Measurements from ENCODE around the gene MRGPRF.

MRGPRF gene

DNA sequence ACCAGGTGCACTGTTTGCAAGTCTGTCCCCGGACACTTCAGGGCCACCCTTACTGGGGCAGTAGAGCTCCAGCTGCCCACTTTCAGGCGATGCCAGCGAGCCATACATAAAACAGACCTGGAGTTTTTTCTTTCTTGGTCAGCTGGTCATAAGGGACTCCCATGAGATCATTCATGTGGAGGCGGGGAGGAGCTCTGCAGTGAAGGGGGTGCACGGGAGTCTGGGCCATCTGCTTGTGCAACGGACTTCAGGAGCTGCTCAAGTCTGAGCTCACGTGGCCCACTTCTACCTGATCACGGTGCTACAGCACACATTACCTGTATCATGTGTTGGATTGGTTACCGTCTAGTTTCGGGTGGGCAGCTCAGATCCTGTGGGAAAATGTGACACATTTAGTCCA, 9.2 kb upstream of the MRGPRF start:
- no peak for DNase-seq (ENCODE audit: low read depth, low spot score)

- DNase-seq (ENCODE audit: low read depth, low spot score), result no peak
These were observed 5.9 kb upstream of the MRGPRF start for GRCh38 chr11:69018924-69019323.

DNA sequence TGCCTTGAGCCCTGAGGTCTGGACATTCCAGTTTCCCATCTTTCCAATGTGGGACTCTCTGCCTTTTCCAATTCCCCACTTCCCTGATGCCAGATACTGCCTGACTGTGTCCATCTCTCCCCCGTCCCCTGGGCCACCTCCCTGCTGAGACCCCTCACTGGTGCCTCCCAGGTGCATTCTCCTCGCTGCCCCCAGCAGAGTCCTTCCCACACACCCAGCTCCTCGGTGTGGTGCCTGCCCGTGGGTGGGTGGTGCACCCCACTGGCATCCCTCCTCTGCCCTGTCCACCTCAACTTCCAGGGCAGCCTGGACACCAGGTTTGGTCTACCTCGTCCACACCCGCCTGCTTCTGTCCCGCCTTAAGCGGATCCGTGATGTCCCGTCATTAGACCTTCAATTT, 4.9 kb upstream of the MRGPRF start:
- no peak for DNase-seq (ENCODE audit: low read depth, low spot score)

- DNase-seq (ENCODE audit: low read depth, low spot score), result no peak
These were observed 2.0 kb upstream of the MRGPRF start for GRCh38 chr11:69014898-69015549.

- no peak for DNase-seq (ENCODE audit: low read depth, low spot score)
These were observed 1.2 kb upstream of the MRGPRF start for GRCh38 chr11:69014084-69014851.

GRCh38 chr11:69012092-69013008, 696 bp downstream of the MRGPRF start:
- DNase-seq (ENCODE audit: low read depth, low spot score), result no peak

DNA sequence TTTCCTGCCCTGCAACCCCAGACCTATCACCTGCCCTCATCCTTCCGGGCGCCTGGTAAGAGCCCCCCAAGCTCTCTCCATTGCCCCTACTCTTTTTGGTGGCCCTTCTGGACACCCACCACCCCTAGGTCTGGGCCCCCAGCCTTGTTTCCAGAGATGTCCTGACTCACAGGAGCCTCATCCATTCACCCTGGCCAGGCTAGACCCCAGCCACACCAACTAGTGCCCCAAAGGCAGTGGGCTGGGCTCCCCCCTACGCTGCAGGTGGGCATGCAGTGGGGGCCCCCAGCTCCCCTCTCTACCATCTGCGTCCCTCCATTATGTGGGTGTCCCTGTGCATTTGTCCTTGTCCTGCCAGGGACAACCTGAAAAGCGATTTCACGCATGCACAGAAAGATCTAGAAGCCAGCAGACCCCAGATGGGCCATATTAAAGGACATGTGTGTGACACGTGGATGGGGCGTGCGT, 1.4 kb downstream of the MRGPRF start:
- no peak for DNase-seq (ENCODE audit: low read depth, low spot score)

- no peak for DNase-seq (ENCODE audit: low read depth, low spot score)
These were observed 2.0 kb downstream of the MRGPRF start for GRCh38 chr11:69010964-69011623.

DNA sequence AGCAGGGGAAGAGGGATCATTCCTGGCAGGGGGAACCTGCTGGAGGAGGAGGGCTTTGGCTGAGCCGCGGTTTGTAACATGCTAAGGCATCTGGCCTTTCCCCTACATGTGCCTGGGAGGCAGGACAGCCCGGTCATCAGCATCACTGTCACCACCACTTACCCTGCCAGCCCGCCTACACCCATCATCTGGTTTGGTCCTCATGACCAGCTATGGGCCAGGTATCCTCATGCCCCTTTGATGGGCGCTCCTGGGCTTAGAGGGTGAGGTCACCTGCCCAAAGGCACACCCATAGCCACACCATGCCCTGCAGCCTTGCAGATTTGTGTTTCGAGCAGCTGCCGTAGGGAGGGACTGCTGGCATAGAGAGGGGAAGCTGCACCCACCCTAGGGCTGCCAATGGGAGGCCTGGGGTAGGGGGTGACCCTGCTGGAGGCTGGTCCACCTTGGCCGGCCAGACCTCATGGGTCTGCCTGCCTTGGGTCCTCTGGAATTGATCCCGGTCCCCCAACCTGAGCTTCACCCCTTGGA, 2.6 kb downstream of the MRGPRF start:
- DNase-seq (ENCODE audit: low read depth, low spot score), result no peak

DNA sequence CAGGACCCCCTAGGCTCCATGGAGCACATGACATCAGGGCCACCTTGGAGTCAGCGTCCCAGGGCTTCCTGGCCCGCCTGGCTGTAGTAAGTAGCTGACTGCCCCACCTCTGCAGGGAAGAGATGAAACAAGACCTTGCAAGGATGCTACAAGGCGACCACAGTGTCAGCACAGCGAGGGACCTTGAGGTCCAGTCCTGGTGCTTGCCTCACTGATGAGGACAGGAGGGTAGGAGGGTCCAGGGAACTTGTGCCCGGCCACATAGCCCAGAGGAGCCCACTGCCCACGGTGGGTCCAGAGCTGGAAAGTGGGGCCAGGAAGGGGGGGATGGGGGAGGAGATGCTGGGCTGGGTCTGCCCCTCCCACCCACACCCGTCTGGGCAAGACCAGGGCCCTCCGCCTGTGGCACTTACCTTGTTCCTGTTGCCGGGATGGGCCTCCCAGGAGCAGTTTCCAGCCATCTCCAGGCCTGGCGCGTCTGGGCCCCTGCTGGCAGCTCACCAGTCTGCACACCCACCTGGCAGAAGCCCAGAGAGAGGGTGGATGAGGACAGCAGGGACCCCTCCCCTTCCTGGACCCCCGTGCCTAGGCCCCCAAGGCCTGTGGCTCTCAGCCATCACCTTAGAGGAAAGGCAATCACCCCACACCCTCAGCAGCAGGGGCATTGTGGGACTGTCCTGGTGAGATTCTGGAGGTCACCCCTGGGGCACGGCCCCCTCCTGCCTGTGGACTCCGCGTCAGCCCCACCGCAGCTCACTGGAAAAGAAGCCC, 3.4 kb downstream of the MRGPRF start:
- DNase-seq (ENCODE audit: low read depth, low spot score), result no peak

GRCh38 chr11:69008737-69009440, 4.2 kb downstream of the MRGPRF start:
- DNase-seq (ENCODE audit: low read depth, low spot score), result peak; percentile 75

GRCh38 chr11:69007975-69008381, 5.1 kb downstream of the MRGPRF start:
- no peak for DNase-seq (ENCODE audit: low read depth, low spot score)

GRCh38 chr11:69006816-69007215, 6.2 kb downstream of the MRGPRF start:
- no peak for DNase-seq (ENCODE audit: low read depth, low spot score)

DNA sequence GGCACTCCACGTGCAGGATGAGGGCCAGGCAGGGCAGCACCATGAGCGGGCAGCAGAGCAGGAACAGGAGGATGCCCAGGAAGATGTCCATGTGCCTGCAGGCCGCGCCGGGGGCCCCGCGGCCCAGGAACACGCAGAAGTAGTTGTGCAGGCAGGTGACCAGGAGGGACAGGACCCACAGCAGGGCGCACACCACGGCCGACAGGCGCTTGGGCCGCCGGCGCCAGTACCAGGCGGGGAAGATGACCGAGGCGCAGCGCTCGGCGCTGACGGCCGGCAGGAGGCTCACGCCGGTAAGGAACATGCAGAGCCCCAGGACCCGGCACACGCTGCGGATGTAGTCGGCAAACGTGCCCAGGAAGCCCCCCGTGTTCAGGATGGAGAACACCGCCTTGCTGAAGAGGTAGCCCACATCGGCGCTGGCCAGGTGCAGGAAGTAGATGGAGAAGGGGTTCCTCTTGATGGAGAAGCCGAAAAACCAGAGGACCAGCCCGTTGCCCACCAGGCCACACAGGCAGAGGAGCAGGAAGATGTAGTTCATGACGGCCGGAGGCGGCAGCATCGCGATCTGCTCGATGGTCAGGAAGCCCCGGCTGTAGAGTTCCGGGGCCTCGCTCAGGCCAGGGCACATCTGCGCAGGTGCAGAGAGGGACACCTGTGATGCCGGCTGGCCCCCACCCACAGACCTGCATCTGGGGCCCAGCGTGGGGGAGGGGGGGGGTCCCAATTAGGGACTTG, 7.2 kb downstream of the MRGPRF start:
- no peak for DNase-seq (ENCODE audit: low read depth, low spot score)

GRCh38 chr11:69005183-69005630, 7.8 kb downstream of the MRGPRF start:
- no peak for DNase-seq (ENCODE audit: low read depth, low spot score)

- no peak for DNase-seq (ENCODE audit: low read depth, low spot score)
These were observed 8.4 kb downstream of the MRGPRF start for GRCh38 chr11:69004411-69005182.

DNA sequence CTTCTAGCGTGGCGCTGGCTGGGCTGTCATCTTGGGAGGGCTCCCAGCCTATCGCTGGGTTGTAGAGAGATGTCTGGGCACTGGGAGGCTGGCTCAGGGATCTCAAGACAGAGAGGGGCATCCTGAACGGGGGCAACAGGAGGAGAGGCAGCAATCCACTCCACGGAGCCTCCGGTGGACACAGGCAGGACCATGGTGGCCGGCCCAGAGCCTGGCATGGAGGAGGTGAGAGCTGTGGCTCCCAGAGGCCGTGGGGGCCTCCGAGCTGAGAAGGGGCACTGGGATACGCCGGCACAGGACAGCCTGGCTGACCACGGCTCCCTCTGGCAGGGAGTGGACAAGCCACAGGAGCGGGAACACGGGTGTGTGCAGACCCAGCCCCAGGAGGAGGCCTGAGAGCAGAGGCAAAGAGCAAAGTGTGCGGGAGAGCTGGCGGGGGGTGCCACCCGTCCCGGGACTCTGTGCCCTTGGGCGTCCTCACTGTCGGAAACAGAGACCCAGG, 9.1 kb downstream of the MRGPRF start:
- no peak for DNase-seq (ENCODE audit: low read depth, low spot score)

GRCh38 chr11:69003301-69003865, 9.7 kb downstream of the MRGPRF start:
- DNase-seq (ENCODE audit: low read depth, low spot score), result no peak

All from smooth muscle cell of the brain vasculature (primary cell).